Measurements from ENCODE around the gene RASL12.

The RASL12 gene

DNA sequence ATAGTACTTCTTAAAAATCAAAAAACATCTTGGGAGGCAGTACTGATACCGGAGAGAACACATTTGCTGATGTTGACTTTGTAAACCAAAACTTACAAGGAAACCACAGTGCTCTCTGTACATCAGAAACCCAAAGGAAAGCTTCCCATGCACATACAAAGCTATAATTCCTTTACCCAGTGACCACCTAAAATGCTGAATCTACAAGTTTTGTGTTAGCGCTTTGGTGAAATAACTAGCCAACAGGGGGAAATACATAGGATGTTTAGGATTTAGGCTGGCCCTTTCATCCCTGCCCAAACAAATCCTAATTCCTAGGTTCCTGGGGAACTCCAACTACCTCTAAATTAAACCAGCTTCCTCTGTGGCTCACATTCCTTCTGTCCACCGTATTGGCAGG is 62.8 kb downstream of the RASL12 start:
- FAIRE-seq (no peak), DNase-seq (ENCODE audit: insufficient read length, low spot score) (no peak)
- TF ChIP-seq, protein P1, sequence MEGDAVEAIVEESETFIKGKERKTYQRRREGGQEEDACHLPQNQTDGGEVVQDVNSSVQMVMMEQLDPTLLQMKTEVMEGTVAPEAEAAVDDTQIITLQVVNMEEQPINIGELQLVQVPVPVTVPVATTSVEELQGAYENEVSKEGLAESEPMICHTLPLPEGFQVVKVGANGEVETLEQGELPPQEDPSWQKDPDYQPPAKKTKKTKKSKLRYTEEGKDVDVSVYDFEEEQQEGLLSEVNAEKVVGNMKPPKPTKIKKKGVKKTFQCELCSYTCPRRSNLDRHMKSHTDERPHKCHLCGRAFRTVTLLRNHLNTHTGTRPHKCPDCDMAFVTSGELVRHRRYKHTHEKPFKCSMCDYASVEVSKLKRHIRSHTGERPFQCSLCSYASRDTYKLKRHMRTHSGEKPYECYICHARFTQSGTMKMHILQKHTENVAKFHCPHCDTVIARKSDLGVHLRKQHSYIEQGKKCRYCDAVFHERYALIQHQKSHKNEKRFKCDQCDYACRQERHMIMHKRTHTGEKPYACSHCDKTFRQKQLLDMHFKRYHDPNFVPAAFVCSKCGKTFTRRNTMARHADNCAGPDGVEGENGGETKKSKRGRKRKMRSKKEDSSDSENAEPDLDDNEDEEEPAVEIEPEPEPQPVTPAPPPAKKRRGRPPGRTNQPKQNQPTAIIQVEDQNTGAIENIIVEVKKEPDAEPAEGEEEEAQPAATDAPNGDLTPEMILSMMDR (IDR thresholded peaks at IDR 0.05; ENCODE audit: insufficient read depth, missing control alignments) = no peak

All from D721Med (cell line).